GM19397 (cell line): ENCODE data around the gene POU5F1.
"Not testable (repeated sequence)": the region's sequence is repeated elsewhere in the genome, so short reads cannot be mapped to it uniquely, and the experiment has no call there.

Experiments
- ATAC-seq: cut with Tn5 transposase; IDR thresholded peaks from one replicate; pipeline ENCODE4 v1.9.1; 2021; ENCODE audit warnings: mild to moderate bottlenecking, moderate library complexity; ENCODE audit not compliant: unreplicated experiment

The POU5F1 gene

DNA sequence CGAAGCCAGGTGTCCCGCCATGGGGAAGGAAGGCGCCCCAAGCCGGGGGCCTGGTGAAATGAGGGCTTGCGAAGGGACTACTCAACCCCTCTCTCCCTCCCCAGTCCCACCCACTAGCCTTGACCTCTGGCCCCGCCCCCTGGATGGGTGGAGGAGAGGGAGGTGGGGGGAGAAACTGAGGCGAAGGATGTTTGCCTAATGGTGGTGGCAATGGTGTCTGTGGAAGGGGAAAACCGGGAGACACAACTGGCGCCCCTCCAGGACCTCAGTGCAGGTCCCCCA, at the start of gene POU5F1:
TSS of gene POU5F1 (minus strand) at position 83 of the 282 bp plus-strand sequence. CDS start at position 21, 62 bp downstream.
- no peak for ATAC-seq

DNA sequence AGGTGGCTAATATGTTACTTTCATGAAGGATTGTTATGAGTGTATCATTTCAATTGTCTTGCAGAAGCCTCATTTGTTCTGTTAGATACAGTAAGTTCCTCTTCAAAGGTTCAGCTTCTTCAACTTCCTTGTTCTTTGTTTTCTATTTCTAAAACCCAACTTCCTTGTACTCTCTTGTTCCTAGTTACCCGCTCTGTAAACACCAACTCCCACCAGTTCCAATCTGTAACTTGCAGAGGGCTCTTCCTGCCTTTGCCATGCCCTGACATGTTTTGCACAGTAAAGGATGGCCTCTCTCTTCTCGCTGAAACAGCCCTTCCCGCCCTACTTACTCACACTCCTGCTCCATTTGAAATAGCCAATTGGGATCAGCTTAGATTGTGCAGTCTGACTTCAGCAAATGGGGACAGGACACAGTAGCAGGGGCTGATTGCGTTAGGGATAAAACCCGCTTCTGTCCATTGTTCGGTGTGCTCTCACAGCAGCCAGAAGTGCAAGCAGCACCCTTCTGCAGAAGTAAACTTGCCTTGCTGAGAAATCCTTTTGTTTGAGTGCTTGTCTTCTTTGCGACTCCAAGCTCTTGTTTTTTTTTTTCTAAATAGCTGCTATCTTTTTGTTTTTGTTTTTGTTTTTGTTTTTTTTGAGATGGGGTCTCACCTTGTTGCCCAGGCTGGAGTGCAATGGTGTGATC, 45.9 kb upstream of the POU5F1 start:
- ATAC-seq = no peak

DNA sequence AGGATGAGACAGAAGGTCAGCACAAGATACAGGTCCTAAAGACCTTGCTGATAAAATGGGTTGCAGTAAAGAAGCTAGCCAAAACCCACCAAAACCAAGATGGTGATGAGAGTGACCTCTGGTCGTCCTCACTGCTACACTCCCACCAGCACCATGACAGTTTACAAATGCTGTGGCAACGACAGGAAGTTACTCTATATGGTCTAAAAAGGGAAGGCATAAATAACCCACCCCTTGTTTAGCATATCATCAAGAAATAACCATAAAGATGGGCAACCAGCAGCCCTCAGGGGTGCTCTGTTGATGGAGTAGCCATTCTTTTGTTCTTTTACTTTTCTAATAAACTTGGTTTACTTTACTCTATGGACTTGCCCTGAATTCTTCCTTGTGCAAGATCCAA, 44.7 kb upstream of the POU5F1 start:
- not testable (repeated sequence) for ATAC-seq

DNA sequence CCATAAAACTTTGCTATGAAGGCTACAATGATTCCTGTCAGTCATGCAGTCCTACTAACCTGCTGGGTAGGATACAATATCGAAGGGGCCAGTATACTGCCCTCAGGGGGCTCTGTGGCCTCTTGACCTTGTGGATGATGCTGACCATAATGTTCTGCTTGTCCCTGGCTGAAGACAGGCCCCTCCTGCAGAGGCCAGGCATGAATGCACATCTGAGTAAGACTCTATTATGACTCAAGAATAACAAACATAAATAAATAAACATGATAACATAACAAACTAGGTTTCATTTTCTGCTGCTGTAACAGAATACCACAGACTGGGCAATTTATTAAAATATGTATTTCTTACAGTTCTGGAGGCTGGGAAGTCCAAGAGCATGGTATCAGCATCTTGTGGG, 44.0 kb upstream of the POU5F1 start:
- no peak for ATAC-seq

DNA sequence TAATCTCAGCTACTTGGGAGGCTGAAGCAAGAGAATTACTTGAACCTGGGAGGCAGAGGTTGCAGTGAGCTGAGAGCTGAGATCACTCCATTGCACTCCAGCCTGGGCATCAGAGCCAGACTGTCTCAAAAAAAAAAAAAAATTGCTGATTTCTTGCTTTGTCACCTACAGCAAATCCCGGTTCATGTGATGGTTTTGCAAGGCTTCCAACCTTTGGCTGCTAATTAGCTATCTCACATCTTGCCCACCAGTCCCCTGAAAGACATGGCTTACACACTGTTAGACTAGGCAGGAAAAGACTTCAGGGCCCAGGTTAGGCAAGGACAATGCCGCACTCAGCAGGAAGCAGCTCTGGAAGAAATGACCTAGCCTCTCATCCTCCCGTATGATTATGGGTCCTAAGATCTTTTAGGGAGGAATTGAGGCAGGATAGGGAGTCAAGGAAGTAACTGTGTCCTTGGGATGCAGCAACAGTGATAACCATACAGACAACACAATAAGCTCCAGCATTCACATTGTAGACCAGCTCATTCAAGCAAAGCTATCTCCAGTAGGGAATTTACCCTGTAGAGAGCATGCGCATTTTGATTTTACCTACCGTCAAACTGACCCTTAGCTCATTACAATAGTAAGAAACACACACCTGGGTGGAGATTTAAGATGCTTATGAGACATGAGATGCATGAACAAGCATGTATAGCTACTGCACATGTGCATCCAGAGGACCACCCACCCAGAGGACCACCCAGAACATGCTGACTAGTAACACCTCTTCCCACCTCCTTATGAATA, 40.5 kb upstream of the POU5F1 start:
- no peak for ATAC-seq

DNA sequence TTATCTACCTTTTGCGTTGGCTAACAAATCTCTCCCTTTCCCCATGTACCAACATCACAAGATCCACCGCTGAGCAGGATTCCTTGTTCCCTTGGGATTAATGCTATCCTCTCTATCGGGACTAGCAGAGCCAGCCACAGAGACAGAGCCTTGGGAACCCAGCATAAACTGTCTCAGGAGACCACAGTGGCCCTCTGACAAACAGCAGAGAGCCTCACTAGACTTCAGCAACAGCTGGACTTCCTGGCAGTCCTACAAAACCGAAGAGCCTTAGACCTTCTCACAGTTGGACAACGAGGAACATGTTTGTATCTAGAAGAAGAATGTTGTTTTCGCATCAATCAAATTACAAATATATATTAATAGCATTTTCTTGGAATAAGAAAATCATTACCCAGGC, 39.6 kb upstream of the POU5F1 start:
- no peak for ATAC-seq

DNA sequence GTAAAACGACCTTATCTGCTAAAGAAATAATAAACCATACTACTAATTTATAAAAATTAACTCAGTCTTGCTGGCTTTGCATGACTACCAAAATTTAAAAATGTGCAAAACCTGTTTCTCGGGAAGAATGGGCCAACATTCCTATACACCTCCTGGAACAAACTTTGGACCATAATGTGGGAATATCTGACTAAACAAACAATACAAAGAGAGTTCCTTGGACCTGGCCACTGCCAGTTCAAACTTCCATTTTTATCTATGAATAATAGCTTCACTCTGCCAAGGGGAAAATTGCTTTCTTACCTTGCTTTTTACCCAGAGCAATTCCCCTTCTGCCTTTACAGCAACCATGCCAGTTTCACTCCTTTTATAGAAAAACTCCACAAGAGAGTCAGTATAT, 38.7 kb upstream of the POU5F1 start:
- ATAC-seq = no peak

DNA sequence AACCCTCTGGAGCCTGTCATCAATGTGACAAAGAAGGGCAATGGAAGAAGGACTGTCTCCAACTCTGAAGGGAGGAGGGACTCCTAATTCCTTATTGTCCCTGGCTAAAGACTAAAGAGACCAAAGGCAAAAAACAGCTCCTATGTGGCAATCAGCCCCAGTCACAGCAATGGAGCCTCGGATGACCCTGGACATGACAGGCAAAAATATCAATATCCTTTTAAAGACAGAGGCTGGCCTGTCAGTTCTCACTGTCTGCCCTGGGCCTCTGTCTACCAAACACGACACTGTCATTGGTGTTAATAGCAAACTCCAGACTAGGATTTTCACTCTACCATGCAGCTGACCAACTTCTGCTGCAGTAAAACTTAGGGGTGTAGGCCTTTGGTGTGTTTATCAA, 38.0 kb upstream of the POU5F1 start:
- no peak for ATAC-seq

DNA sequence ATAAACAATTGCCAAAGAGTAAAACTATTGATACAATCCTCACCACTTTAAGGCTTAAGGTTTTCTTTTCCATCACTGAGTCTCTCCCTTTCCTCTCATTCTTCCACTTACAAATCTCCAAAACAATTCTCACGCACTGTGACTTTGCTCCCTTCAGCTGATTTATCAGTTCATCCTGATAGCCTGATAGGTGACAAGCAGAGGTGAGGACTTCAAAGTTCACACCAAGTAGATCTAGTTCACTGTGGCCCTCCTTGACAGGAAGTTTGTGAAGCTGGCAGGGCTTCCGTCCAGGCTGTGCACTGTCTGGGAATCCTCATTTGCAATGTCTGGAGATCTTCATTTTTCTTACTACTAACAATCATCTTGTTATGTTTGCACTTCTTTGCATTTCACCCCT, 35.2 kb upstream of the POU5F1 start:
- ATAC-seq = no peak

DNA sequence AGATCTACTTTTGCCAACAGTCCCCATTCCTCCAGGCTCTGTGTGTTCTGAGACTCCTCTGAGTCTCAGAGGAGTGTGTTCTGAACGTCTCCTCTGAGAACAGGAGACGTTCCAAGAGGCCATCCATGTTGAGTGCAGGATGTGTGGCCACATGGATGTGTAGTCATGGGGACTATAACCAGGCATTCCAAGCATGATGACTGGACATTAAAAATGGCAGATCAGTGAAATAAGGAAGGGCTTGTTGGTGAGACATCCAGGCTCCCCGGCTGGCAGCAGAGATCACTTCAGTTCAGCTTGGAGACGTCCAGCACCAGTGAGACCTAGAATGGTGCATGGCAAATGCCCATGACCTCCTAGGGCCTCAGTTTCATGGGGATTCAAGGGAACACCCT, 34.3 kb upstream of the POU5F1 start:
- no peak for ATAC-seq

DNA sequence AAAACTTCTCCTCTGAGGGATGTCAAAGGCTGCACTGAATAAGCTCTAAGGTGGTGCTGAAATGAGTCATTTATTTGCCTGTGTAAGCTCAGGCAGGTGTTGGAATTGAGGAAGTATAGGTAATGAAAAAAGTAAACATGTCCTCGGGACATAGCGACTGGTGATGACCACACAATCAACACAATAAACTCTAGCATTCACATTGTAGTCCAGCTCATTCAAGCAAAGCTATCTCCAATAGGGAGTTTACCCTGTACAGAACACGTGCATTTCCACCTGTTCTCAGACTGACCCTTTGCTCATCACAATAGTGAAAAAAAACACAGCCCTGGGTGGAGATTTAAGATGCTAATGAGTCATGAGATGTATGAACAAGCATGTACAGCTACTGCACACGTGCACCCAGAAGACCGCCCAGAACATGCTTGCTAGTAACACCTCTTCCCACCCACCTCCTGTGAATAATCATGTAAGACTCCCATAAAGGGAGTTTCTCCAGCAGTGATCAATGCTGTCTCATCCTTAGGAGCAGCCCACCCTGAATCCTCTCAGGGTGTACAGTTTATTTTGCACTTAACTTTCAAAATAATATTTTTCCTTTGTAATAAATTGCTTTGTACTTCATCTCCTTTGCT, 33.0 kb upstream of the POU5F1 start:
- peak; percentile 47 for ATAC-seq

DNA sequence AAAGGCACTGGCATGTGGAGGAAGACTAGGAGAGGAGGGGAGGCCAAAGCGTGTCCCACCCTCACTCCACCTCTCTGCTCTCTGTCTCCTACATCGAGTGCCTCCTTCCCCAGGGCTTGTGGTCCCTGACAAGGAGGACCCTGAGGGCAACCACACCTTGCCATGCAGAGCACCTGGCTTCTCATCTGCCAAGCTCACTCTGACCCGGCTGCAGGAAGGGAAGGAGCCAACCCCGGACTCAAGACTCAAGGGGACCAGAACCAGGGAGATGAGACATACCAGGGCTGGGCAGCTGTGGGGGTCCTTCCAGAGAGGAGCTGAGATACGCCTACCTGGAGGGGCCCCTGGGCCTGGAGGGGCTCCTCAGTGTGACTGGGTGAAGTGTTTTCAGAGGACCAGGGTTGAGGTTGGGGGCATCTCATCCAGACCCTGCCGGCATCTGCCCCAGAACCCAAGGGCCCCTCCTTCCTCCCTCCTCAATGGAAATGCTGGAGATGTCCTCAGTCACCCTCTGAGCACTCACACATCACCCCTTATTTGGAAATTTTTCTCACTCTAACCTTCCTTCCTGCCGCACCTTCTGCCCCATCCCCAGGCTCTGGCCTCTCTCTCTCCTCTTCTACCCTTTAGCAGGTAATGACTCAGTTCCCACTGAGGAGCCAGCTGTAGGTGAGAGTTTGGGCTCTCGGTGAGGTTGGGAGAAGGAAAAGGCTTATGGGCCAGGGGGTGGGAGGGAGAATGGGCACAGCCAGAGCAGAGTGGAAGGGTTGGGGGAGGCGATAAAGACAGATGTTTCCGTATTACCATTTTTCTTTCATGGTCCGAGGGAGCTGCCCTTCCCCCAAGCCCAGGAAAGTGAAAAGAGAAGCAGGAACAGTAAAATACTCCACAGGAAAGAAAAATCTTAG, 32.0 kb upstream of the POU5F1 start:
- ATAC-seq = no peak

DNA sequence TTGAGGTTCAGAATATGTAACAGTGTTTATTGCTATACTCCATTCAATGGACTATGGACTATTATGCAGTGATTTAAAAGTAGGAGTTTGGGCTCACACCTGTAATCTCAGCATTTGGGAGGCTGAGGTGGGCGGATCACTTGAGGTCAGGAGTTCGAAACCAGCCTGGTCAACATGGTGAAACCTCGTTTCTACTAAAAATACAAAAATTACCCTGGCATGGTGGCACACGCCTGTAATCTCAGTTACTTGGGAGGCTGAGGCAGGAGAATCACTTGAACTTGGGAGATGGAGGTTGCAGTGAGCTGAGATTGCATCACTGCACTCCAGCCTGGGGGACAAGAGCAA, 28.6 kb upstream of the POU5F1 start:
- not testable (repeated sequence) for ATAC-seq

DNA sequence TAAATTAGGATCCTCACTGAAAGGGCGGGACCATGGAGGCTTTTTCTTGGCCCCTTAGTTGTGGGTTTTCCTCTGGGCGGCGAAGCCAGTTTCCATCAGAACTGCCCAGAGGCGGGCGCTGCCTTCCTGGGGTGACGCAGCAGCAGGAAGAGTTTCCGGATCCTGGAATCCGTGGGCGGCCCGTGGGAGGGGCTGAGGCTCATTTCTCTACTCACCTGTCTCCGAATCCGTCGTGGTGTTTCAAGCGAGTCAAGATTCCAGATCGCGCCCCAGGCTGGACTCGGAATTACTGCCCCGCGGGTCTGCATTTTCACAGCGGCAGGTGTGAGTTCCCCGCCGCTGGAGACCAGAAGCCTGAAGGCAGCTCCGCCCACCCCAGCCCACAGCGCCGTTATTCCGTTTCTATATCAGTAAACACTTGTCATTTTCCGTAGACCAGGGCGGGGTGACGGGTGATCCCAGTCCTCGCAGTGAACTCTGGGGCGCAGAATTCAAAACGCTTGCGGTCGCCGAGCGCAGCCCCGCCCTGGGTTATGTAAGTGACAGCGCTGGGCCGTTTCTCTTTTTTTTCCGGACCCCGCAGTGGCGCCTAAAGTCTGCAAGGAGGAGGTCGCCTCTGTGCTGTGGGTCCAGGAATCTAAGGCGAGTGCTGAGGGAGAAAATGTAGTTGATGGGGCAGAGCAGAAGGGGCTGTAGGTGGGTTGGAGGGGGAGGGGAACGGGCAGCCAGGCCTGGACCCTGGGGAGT, 27.2 kb upstream of the POU5F1 start:
- ATAC-seq = peak; percentile 74

DNA sequence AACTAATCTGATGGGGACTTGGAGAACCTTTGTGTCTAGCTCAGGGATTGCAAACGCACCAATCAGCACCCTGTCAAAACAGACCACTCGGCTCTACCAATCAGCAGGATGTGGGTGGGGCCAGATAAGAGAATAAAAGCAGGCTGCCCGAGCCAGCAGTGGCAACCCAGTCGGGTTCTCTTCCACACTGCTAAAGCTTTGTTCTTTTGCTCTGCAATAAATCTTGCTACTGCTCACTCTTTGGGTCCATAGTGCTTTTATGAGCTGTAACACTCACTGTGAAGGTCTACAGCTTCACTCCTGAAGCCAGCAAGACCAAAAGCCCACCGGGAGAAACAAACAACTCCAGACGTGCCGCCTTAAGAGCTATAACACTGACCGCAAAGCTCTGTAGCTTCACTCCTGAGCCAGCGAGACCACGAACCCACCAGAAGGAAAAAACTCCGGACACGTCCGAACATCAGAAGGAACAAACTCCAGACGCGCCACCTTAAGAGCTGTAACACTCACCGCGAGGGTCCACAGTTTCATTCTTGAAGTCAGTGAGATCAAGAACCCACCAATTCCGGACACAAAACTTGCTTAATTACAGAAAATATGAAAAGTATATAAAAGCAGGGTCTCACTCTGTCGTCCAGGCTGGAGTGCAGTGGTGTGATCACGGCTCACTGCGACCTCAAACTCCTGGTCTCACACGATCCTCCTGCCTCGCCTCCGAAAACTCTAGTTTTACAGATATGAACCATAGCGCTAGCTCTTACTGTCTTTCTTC, 26.0 kb upstream of the POU5F1 start:
- not testable (repeated sequence) for ATAC-seq

DNA sequence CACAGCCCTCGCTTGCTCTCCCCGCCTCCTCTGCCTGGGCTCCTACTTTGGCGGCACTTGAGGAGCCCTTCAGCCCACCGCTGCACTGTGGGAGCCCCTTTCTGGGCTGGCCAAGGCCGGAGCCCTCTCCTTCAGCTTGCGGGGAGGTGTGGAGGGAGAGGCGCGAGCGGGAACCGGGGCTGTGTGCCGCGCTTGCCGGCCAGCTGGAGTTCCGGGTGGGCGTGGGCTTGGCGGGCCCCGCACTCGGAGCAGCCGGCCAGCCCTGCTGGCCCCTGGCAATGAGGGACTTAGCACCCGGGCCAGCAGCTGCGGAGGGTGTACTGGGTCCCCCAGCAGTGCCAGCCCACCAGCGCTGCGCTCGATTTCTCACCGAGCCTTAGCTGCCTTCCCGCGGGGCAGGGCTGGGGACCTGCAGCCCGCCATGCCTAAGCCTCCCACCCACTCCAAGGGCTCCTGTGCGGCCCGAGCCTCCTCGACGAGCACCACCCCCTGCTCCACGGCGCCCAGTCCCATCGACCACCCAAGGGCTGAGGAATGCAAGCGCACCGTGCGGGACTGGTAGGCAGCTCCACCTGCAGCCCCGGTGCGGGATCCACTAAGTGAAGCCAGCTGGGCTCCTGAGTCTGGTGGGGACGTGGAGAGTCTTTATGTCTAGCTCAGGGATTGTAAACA, 25.0 kb upstream of the POU5F1 start:
- not testable (repeated sequence) for ATAC-seq

DNA sequence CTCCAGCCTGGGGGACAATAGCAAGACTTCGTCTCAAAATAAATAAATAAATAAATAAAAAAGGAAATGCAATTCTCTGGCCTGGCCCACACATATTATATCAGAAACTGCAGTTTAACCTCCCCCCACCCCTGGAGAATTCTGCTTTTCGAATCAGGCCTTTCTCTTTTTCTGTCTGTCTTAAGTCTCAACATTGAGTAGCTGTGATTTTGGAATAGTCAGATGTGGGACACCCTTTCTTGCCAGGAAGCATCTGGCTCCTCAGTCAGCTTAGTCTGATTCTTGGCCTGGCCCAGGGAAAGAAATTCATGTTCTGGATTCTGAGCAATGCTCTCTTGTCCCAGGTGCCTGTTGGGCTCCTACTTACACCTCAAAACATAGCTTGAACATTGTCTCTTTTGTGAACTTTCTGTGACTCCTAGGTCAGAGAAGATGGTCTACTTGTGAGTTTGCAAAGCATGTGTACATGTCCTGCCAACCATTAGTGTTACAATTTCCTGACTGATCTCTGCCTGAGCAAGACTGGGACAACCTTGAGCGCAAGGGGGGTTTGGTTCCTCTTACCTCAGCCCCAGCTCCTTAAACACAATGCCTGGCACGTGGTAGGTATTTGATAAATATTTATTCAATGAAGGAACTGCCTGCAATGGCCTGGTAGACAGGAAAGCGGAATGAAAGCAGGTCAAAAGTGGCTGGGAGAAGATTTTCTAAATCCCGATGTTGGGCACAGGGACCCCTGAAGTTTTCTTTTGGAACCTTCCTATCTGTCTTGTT, 23.8 kb upstream of the POU5F1 start:
- no peak for ATAC-seq

DNA sequence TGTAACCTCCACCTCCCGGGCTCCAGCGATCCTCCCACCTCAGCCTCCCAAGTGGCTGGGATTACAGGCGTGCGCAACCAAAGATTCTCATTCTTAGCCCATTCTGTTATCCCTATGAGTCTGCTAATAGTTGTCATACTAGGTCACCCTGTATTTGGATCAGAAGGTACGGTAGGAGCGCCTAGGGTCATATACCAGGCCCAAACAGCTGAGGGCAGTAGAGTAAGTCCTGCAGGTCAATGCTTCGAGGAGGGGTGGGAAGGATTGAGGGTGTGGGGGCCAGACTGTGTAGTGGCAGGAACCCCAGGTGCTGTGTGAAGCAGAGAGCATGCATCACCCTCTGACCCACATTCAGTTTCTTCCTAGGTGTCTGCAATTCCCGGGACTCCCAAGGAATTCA, 22.7 kb upstream of the POU5F1 start:
- no peak for ATAC-seq
